Stimulated activated CD8-positive, alpha-beta memory T cell treated with anti-CD3 and anti-CD28 coated beads, Interleukin-12 subunit alpha, Interleukin-12 subunit beta, amount 100 ng/mL, for 4 hours (primary cell): ENCODE results near the gene ANKUB1.

Experiments
- DNase-seq: peaks from one replicate; pipeline ENCODE4 v3.0.0-alpha.2; 2020; ENCODE audit warnings: low read depth

The ANKUB1 gene

GRCh38 chr3:149763565-149764195 is 28.7 kb downstream of the ANKUB1 start:
- DNase-seq, result no peak

GRCh38 chr3:149753717-149754116 is 38.6 kb downstream of the ANKUB1 start:
- no peak for DNase-seq

- DNase-seq, result no peak
Observed at GRCh38 chr3:149752788-149753136, 39.6 kb downstream of the ANKUB1 start.

GRCh38 chr3:149752051-149752787 is 40.1 kb downstream of the ANKUB1 start, which contains the start of gene COMMD2:
TSS of gene COMMD2 (minus strand) at chr3:149752489. CDS start at chr3:149752444, 45 bp downstream.
- DNase-seq, result peak; percentile 54

- no peak for DNase-seq
Observed at GRCh38 chr3:149751551-149751950, 40.8 kb downstream of the ANKUB1 start.

- no peak for DNase-seq
Observed at GRCh38 chr3:149744606-149745005, 47.7 kb downstream of the ANKUB1 start.

GRCh38 chr3:149744151-149744550 is 48.2 kb downstream of the ANKUB1 start:
- DNase-seq, result no peak

- no peak for DNase-seq
Observed at GRCh38 chr3:149739396-149739795, 53.0 kb downstream of the ANKUB1 start.

GRCh38 chr3:149738876-149739275 is 53.5 kb downstream of the ANKUB1 start:
- no peak for DNase-seq

GRCh38 chr3:149736953-149737205 is 55.5 kb downstream of the ANKUB1 start:
- DNase-seq, result no peak

GRCh38 chr3:149736175-149736952 is 56.0 kb downstream of the ANKUB1 start:
- DNase-seq, result no peak

- DNase-seq, result no peak
Observed at GRCh38 chr3:149732234-149732633, 60.1 kb downstream of the ANKUB1 start.

- no peak for DNase-seq
Observed at GRCh38 chr3:149727656-149728055, 64.7 kb downstream of the ANKUB1 start.

- DNase-seq, result no peak
Observed at GRCh38 chr3:149726716-149727407, 65.5 kb downstream of the ANKUB1 start.

- no peak for DNase-seq
Observed at GRCh38 chr3:149723781-149724180, 68.6 kb downstream of the ANKUB1 start.

- no peak for DNase-seq
Observed at GRCh38 chr3:149720918-149721317, 71.4 kb downstream of the ANKUB1 start.

- no peak for DNase-seq
Observed at GRCh38 chr3:149717391-149718056, 74.8 kb downstream of the ANKUB1 start.

GRCh38 chr3:149716984-149717383 is 75.4 kb downstream of the ANKUB1 start:
- no peak for DNase-seq

GRCh38 chr3:149715247-149715646 is 77.1 kb downstream of the ANKUB1 start:
- DNase-seq, result no peak

- DNase-seq, result no peak
Observed at GRCh38 chr3:149713730-149714654, 78.4 kb downstream of the ANKUB1 start.
